ENCODE measurements around the gene TTC34. TPM values are rescaled to one million over a fixed set of nuclear protein-coding genes. Genes with fewer than 3 reads are reported as not detected.

The TTC34 gene
- under 1 TPM; 0.41 to 0.63 TPM for total RNA-seq

- no peaks in the 10 kb centered on the region for H3K9me3 ChIP-seq
- ATAC-seq (ENCODE audit: insufficient number of reproducible peaks, low FRiP score, low read depth) (no peak), DNase-seq (ENCODE audit: low spot score) (no peak)
- no peaks in the 10 kb centered on the region for H3K27me3 ChIP-seq (replicated peaks; ENCODE audit: insufficient read depth)
- no peaks in the 10 kb centered on the region for H3K36me3 ChIP-seq
- no peak within 1 kb of the TSS for H3K4me3 ChIP-seq
- no peak within 1 kb of the TSS for H3K27ac ChIP-seq
- H3K4me1 ChIP-seq (ENCODE audit: control insufficient read depth in 1 of 2, low read depth in 2 of 2): no peaks in the 10 kb centered on the region
- TF ChIP-seq CTCF (IDR thresholded peaks at IDR 0.05): no peak
Measured at GRCh38 chr1:2801535-2802291, at the start of gene TTC34. Gene TTC34 (minus strand): TSS chr1:2801693. CDS start chr1:2800827, 866 bp downstream.

GRCh38 chr1:2850502-2850901, 49.0 kb upstream of the TTC34 start:
- DNase-seq (ENCODE audit: low spot score): no peak
- Histone ChIP-seq H3K27ac (no peak overlapping the region), H3K4me3 (no peak overlapping the region), H3K36me3 (no peaks in the 10 kb centered on the region), H3K4me1 (ENCODE audit: control insufficient read depth in 1 of 2, low read depth in 2 of 2) (no peaks in the 10 kb centered on the region), H3K9me3 (no peaks in the 10 kb centered on the region), H3K27me3 (replicated peaks; ENCODE audit: insufficient read depth) (no peaks in the 10 kb centered on the region)
- TF ChIP-seq CTCF (IDR thresholded peaks at IDR 0.05): no peak
- ATAC-seq (ENCODE audit: insufficient number of reproducible peaks, low FRiP score, low read depth): no peak

- TF ChIP-seq CTCF (IDR thresholded peaks at IDR 0.05): no peak
- DNase-seq (ENCODE audit: low spot score) (no peak), ATAC-seq (ENCODE audit: insufficient number of reproducible peaks, low FRiP score, low read depth) (no peak)
- H3K4me3 ChIP-seq: no peak overlapping the region
- no peaks in the 10 kb centered on the region for H3K27me3 ChIP-seq (replicated peaks; ENCODE audit: insufficient read depth)
- no peaks in the 10 kb centered on the region for H3K4me1 ChIP-seq (ENCODE audit: control insufficient read depth in 1 of 2, low read depth in 2 of 2)
- H3K27ac ChIP-seq: no peak overlapping the region
- H3K36me3 ChIP-seq: no peaks in the 10 kb centered on the region
- peaks cover 3% of the 10 kb centered on the region for H3K9me3 ChIP-seq
Measured at GRCh38 chr1:2848006-2848670, 46.6 kb upstream of the TTC34 start.

- Histone ChIP-seq H3K27ac (no peak overlapping the region), H3K4me3 (no peak overlapping the region), H3K9me3 (peaks cover 3% of the 10 kb centered on the region), H3K4me1 (ENCODE audit: control insufficient read depth in 1 of 2, low read depth in 2 of 2) (no peaks in the 10 kb centered on the region), H3K36me3 (no peaks in the 10 kb centered on the region), H3K27me3 (replicated peaks; ENCODE audit: insufficient read depth) (no peaks in the 10 kb centered on the region)
- TF ChIP-seq CTCF (IDR thresholded peaks at IDR 0.05): no peak
- DNase-seq (ENCODE audit: low spot score) (no peak), ATAC-seq (ENCODE audit: insufficient number of reproducible peaks, low FRiP score, low read depth) (no peak)
Measured at GRCh38 chr1:2847086-2847985, 45.8 kb upstream of the TTC34 start.

- Histone ChIP-seq H3K9me3 (peaks cover 3% of the 10 kb centered on the region), H3K27ac (no peak overlapping the region), H3K27me3 (replicated peaks; ENCODE audit: insufficient read depth) (no peaks in the 10 kb centered on the region), H3K4me1 (ENCODE audit: control insufficient read depth in 1 of 2, low read depth in 2 of 2) (no peaks in the 10 kb centered on the region), H3K36me3 (no peaks in the 10 kb centered on the region), H3K4me3 (no peak overlapping the region)
- TF ChIP-seq CTCF (IDR thresholded peaks at IDR 0.05): no peak
- DNase-seq (ENCODE audit: low spot score): no peak
- ATAC-seq (ENCODE audit: insufficient number of reproducible peaks, low FRiP score, low read depth): no peak
Measured at GRCh38 chr1:2845869-2846268, 44.4 kb upstream of the TTC34 start.

All from thoracic aorta (tissue), 2 donors.